ENCODE data around the gene TUBB2A. TPM values are rescaled to one million over a fixed set of nuclear protein-coding genes. Genes with fewer than 3 reads are reported as not detected.

The TUBB2A gene
- total and polyA plus RNA-seq, 2 of the 4 experiments (the other 2 are of a cell fraction): 164 to 264 TPM

DNA sequence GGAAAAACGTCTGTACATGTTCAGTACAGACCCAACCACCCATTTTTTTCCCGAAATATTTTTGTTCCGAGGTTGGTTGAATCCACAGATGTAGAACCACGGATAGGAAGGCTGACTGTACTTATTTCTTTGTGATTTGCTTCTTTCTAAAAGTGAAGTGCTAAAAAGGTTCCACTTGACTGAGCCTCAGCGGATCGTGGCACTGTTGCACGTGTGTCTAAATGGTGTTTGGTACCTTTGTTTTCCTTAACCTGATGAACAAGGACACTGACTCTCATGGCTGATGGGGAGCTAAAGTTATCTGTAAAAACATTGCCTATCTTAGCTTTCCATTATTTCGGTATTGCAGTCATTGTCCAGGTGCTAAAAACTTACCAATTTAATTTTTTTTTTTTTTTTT lies 32.7 kb downstream of the TUBB2A start:
- in situ Hi-C loops (cut with MboI; ENCODE audit: low sequenced_read_pairs) (loop anchor here (5.0 to 25.0 kb wide), 3 partner anchors 128 to 863 kb away; no protein-coding TSS in a partner anchor), dilution Hi-C loops (cut with HindIII; ENCODE audit: low sequenced_read_pairs, unreplicated experiment) (no loop called here), intact Hi-C loops (cut with micrococcal nuclease) (no loop called here)
- WGBS, 2 experiments (ENCODE audit: extremely low coverage in 2 of 2, insufficient read length in 1 of 2): 90% methylated on average over 2 of the region's 8 CpGs; no CpG with 5 or more reads in 1 of the 2 experiments
- no peak overlapping the region for H3K27ac ChIP-seq (ENCODE audit: insufficient read depth, low read length)
- no peak overlapping the region for H2AK5ac ChIP-seq (ENCODE audit: low read depth, low read length)
- no peak overlapping the region for H3K23ac ChIP-seq (ENCODE audit: low read depth, low read length)
- no peak overlapping the region for H3K18ac ChIP-seq (ENCODE audit: low read depth, low read length)
- H4K91ac ChIP-seq (ENCODE audit: insufficient read depth, low read depth, low read length): no peak overlapping the region
- H3K4me1 ChIP-seq (ENCODE audit: control insufficient read depth, insufficient read depth, low read length): no peaks in the 10 kb centered on the region
- H3K4me2 ChIP-seq (ENCODE audit: low read depth, low read length): no peak overlapping the region
- no peak overlapping the region for H2BK120ac ChIP-seq (ENCODE audit: low read depth, low read length)
- H4K5ac ChIP-seq (ENCODE audit: low read depth, low read length): no peak overlapping the region
- no peak overlapping the region for H3K4ac ChIP-seq (ENCODE audit: low read depth, low read length)
- no peak overlapping the region for H4K8ac ChIP-seq (ENCODE audit: low read depth in 2 of 2, low read length in 2 of 2)
- CTCF ChIA-PET: interaction anchor here (0.7 kb wide), 1 partner anchor 12 kb away, joined by 4 read pairs; no protein-coding TSS in a partner anchor
- BruUV-seq (replicated peaks): no TSS peak
- no peak overlapping the region for H2AK9ac ChIP-seq (replicated peaks; ENCODE audit: low read depth, low read length, poor library complexity)
- H3K4me3 ChIP-seq (ENCODE audit: insufficient read depth, low read depth, low read length): no peak overlapping the region
- peaks cover 0 to 3% of the 10 kb centered on the region in 2 experiments; a peak in 3 of 4 replicates for H3K79me1 ChIP-seq (ENCODE audit: low read depth in 1 of 2, low read length in 2 of 2)
- H4K20me1 ChIP-seq (ENCODE audit: insufficient read depth, low read length): no peaks in the 10 kb centered on the region
- POLR2A ChIA-PET (ENCODE audit: unreplicated experiment): no interaction called here
- DNase-seq: no peak
- no peaks in the 10 kb centered on the region; the same call in 1 of the 2 replicates for H3K9me1 ChIP-seq (ENCODE audit: insufficient read depth, low read length)
- no peak for TF ChIP-seq BHLHE40 (IDR thresholded peaks at IDR 0.05; ENCODE audit: low read depth, low read length)
- no peak for TF ChIP-seq CHD1 (IDR thresholded peaks at IDR 0.05; ENCODE audit: low read depth, low read length)
- TF ChIP-seq, protein P1, sequence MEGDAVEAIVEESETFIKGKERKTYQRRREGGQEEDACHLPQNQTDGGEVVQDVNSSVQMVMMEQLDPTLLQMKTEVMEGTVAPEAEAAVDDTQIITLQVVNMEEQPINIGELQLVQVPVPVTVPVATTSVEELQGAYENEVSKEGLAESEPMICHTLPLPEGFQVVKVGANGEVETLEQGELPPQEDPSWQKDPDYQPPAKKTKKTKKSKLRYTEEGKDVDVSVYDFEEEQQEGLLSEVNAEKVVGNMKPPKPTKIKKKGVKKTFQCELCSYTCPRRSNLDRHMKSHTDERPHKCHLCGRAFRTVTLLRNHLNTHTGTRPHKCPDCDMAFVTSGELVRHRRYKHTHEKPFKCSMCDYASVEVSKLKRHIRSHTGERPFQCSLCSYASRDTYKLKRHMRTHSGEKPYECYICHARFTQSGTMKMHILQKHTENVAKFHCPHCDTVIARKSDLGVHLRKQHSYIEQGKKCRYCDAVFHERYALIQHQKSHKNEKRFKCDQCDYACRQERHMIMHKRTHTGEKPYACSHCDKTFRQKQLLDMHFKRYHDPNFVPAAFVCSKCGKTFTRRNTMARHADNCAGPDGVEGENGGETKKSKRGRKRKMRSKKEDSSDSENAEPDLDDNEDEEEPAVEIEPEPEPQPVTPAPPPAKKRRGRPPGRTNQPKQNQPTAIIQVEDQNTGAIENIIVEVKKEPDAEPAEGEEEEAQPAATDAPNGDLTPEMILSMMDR (conservative IDR thresholded peaks at IDR 0.05; ENCODE audit: low read depth, low read length): no peak
- TF ChIP-seq POLR2A (IDR thresholded peaks at IDR 0.05; ENCODE audit: low read depth, low read length): no peak
- no peak for TF ChIP-seq RCOR1 (IDR thresholded peaks at IDR 0.05; ENCODE audit: insufficient replicate concordance, low read length)
- TF ChIP-seq RAD21 (IDR thresholded peaks at IDR 0.05; ENCODE audit: low read length): no peak
- TF ChIP-seq RFX5 (IDR thresholded peaks at IDR 0.05; ENCODE audit: low read depth, low read length): no peak
- no peak for TF ChIP-seq SMC3 (IDR thresholded peaks at IDR 0.05; ENCODE audit: low read depth, low read length)
- no peak overlapping the region for H3K56ac ChIP-seq (ENCODE audit: extremely low read depth, insufficient read depth, low read length)
- no peak overlapping the region for H2BK5ac ChIP-seq (ENCODE audit: low read depth, low read length, poor library complexity, severe bottlenecking)
- no peak overlapping the region for H2AFZ ChIP-seq (replicated peaks; ENCODE audit: low read length, poor library complexity)
- H3K9me3 ChIP-seq (ENCODE audit: control insufficient read depth, insufficient read depth, low read length): no peaks in the 10 kb centered on the region
- H2BK20ac ChIP-seq (ENCODE audit: low read depth, low read length): no peak overlapping the region
- H3K14ac ChIP-seq (replicated peaks; ENCODE audit: low read depth, low read length): no peak overlapping the region
- no peak overlapping the region for H3K9ac ChIP-seq (ENCODE audit: low read depth, low read length)
- no peak overlapping the region for H2BK15ac ChIP-seq (ENCODE audit: low read depth, low read length)
- H3K27me3 ChIP-seq (ENCODE audit: control insufficient read depth, insufficient read depth, low read length): no peaks in the 10 kb centered on the region
- H3K36me3 ChIP-seq (ENCODE audit: control insufficient read depth, insufficient read depth, low read length): peaks cover 5% of the 10 kb centered on the region
- ATAC-seq (ENCODE audit: low read depth): no peak

Data from IMR-90 (cell line).